ENCODE data around the gene FARS2. TPM values are rescaled to one million over a fixed set of nuclear protein-coding genes. Genes with fewer than 3 reads are reported as not detected.

FARS2 gene
- total and polyA plus RNA-seq, 10 donors: 9.0 to 27.4 (median 19.8) TPM

GRCh38 chr6:5442916-5443315 lies 181.6 kb downstream of the FARS2 start:
- peaks cover 0 to 20% (median 10%) of the 10 kb centered on the region in 6 donors for H3K4me1 ChIP-seq
- H3K9me3 ChIP-seq: peaks cover 0 to under 1% (median 0%) of the 10 kb centered on the region in 8 donors
- no peaks in the 10 kb centered on the region for H3K36me3 ChIP-seq
- no peaks in the 10 kb centered on the region for H3K27me3 ChIP-seq (replicated peaks in 1 of 7)
- WGBS, 5 donors: 83 to 92% (median 85%) methylated on average over 2 of the region's 2 CpGs
- intact Hi-C loops (cut with DNase I; ENCODE audit: low total_unique reads): no loop called here
- no peak overlapping the region for H3K27ac ChIP-seq
- H3K4me3 ChIP-seq: no peak overlapping the region
- DNase-seq: no peak
- TF ChIP-seq POLR2AphosphoS5 (IDR thresholded peaks at IDR 0.05) (no peak), CTCF (IDR thresholded peaks at IDR 0.05 in 8 of 11, conservative IDR thresholded peaks at IDR 0.05 in 3 of 11) (no peak)

- no peak overlapping the region for H3K4me3 ChIP-seq
- H3K9me3 ChIP-seq: no peaks in the 10 kb centered on the region
- no peaks in the 10 kb centered on the region for H3K27me3 ChIP-seq (replicated peaks in 1 of 7)
- H3K27ac ChIP-seq: no peak overlapping the region
- 66 to 79% (median 73%) methylated on average over 3 of the region's 3 CpGs for WGBS, 5 donors
- TF ChIP-seq POLR2AphosphoS5 (IDR thresholded peaks at IDR 0.05) (no peak), POLR2A (IDR thresholded peaks at IDR 0.05) (no peak), CTCF (IDR thresholded peaks at IDR 0.05 in 8 of 11, conservative IDR thresholded peaks at IDR 0.05 in 3 of 11) (no peak)
- no peak for DNase-seq
- intact Hi-C loops (cut with DNase I; ENCODE audit: low total_unique reads): no loop called here
- no peaks in the 10 kb centered on the region for H3K36me3 ChIP-seq
- H3K4me1 ChIP-seq: peaks cover 0 to 20% (median 10%) of the 10 kb centered on the region in 6 donors
Observed at GRCh38 chr6:5443491-5443890, 182.2 kb downstream of the FARS2 start.

- intact Hi-C loops (cut with DNase I; ENCODE audit: low total_unique reads): no loop called here
- Histone ChIP-seq H3K27me3 (replicated peaks in 1 of 7) (no peaks in the 10 kb centered on the region), H3K4me1 (peaks cover 0 to 11% (median 6%) of the 10 kb centered on the region in 6 donors), H3K27ac (no peak overlapping the region), H3K9me3 (no peaks in the 10 kb centered on the region), H3K36me3 (no peaks in the 10 kb centered on the region), H3K4me3 (no peak overlapping the region)
- 93 to 97% (median 96%) methylated on average over 7 of the region's 7 CpGs for WGBS, 5 donors
- DNase-seq: no peak
- no peak for TF ChIP-seq POLR2A (IDR thresholded peaks at IDR 0.05)
- TF ChIP-seq CTCF (IDR thresholded peaks at IDR 0.05 in 8 of 11, conservative IDR thresholded peaks at IDR 0.05 in 3 of 11): no peak
- no peak for TF ChIP-seq POLR2AphosphoS5 (IDR thresholded peaks at IDR 0.05)
Observed at GRCh38 chr6:5446362-5447075, 185.2 kb downstream of the FARS2 start.

- WGBS, 5 donors: 91 to 97% (median 95%) methylated on average over 6 of the region's 6 CpGs
Observed at GRCh38 chr6:5447921-5448320, 186.6 kb downstream of the FARS2 start.

More at GRCh38 chr6:5447921-5448320, 186.6 kb downstream of the FARS2 start:
- no peak for DNase-seq
- H3K27ac ChIP-seq: no peak overlapping the region
- TF ChIP-seq POLR2AphosphoS5 (IDR thresholded peaks at IDR 0.05) (no peak), CTCF (IDR thresholded peaks at IDR 0.05 in 8 of 11, conservative IDR thresholded peaks at IDR 0.05 in 3 of 11) (no peak), POLR2A (IDR thresholded peaks at IDR 0.05) (no peak)
- intact Hi-C loops (cut with DNase I; ENCODE audit: low total_unique reads): no loop called here
- no peaks in the 10 kb centered on the region for H3K27me3 ChIP-seq (replicated peaks in 1 of 7)
- no peaks in the 10 kb centered on the region for H3K9me3 ChIP-seq
- H3K4me1 ChIP-seq: peaks cover 0 to 11% (median 6%) of the 10 kb centered on the region in 6 donors
- H3K4me3 ChIP-seq: no peak overlapping the region
- no peaks in the 10 kb centered on the region for H3K36me3 ChIP-seq

All from spleen (tissue), 11 donors.